ENCODE results near the gene UBE2QL1.

The UBE2QL1 gene

GRCh38 chr5:6478793-6479192 is 30.1 kb downstream of the UBE2QL1 start:
- no peak for DNase-seq (ENCODE audit: low spot score)

DNA sequence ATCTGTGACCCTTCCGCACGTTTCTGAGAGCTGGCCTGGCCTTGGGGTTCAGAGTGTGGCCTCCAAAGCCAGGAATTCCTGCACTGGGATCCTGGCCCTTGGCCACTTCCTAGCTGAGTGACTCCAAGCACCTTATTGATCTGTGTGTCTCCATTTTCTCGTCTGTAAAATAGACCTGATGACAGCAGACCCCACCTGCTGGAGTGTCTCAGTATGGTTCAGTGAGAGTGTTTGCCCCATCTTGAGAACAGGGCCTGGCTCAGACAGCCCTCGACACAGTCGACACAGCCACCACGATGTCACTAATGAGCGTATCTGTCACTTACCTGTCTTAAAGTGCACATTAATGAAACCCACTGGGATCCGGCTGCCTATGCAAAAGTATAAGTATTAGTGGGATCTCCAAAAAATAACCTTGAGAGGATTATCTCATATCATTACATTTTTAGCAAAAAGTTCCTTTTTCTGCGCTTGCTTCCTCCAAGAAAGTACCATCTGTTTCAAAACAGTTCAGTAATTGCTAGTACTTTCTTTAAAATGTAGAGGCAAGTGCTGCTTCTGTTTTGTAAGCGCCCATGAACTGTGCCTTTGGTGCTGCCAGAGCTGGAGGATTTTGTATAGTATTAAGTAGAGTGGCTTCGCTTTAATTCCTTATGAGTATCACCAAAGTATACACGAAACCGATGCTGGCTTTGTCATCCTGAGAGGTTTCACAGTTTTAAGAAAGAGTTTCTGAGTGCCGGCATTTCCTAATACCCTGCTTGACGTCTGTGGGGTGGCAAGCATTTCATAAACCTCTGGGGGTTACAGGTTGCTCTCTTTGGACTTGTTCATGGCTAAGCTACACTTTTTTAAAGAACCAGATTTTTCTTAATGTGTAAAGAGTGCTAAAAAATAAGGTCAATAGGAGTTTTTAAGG is 31.7 kb downstream of the UBE2QL1 start:
- no peak for DNase-seq (ENCODE audit: low spot score)

GRCh38 chr5:6482735-6483134 is 34.1 kb downstream of the UBE2QL1 start:
- no peak for DNase-seq (ENCODE audit: low spot score)

DNA sequence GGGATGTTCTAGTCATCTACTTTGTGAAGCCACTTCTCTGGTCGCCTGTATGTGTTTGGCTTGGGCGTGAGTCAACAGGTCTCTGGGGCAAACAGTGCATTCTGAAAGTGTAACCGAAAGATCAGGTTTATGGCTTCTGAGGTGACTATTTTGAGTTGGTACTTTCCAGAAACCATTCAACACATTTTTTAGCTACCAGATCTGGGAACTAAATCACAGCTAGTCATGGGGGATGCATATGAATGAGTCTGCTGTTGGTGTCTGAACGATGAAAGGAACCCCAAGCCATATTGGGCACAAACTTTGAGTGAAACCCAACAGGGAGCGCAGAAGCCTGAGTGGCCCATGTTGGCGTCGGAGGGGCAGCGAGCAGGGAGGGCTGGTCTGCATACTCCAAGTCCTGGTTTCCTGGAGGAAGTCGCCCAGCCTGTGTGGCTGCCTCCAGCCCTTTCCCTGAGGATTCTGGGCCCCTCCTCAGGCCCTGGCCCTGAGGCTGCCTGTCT is 35.3 kb downstream of the UBE2QL1 start:
- no peak for DNase-seq (ENCODE audit: low spot score)

DNA sequence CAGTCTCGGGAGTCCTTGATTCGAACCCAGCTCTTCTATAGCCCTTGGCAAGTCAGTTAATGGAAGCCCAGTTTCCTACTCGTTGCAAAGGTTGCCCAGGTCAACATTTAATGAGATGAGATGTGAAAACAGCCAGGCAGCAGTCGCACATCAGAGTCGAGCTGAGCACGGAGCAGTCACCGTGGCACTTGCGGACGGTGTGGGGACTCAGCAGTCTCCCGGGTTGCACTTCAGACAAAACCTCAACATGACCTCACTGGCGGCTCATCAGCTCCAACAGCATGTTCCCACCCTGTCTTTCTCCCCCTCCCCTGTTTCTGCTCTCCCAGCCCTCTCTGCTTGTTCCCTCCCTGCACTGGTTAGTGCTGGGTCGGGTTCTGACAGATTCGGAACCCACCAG is 35.8 kb downstream of the UBE2QL1 start:
- no peak for DNase-seq (ENCODE audit: low spot score)

- DNase-seq (ENCODE audit: low spot score) = no peak
These were observed 36.2 kb downstream of the UBE2QL1 start for GRCh38 chr5:6484899-6485298.

- no peak for DNase-seq (ENCODE audit: low spot score)
These were observed 36.8 kb downstream of the UBE2QL1 start for GRCh38 chr5:6485441-6485840.

GRCh38 chr5:6486074-6486473 is 37.4 kb downstream of the UBE2QL1 start:
- DNase-seq (ENCODE audit: low spot score) = no peak

DNA sequence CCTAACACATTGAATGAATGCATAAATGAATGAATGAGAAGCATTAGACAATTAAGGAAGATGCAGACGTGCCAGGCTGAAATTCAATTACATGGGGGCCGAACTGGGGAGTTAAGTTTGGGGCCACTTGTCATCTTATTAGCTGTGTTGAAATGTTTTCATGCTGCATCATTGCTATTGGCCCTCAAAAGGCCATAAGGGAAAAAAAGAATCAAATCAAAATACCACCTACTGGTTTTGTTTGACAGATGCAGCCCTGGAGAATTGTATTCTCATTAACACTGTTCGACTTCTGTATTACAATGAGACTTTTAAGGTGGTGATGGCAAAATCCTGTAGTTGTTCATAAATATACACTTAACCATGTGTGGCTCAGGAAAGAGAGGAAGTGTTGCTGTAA is 38.4 kb downstream of the UBE2QL1 start:
- no peak for DNase-seq (ENCODE audit: low spot score)

DNA sequence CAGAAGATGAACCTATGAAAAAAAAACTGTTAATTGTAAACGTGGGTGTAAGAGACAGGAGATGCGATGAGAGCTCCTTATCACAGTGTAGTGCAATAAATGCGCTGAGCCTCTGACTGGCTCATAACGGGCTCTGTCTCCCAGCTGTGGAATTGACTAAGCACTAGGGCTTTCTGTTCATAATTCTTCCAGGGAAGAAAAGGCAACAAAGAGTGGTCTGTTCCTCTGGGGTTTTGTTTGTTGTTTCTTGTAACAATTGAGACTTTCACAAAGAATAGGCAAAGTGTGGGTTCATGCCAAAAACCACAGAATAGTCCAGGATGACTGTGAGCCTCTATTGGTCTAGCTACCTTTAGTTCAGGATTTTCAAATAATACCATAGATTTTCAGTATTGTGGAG is 39.4 kb downstream of the UBE2QL1 start:
- DNase-seq (ENCODE audit: low spot score) = no peak

DNA sequence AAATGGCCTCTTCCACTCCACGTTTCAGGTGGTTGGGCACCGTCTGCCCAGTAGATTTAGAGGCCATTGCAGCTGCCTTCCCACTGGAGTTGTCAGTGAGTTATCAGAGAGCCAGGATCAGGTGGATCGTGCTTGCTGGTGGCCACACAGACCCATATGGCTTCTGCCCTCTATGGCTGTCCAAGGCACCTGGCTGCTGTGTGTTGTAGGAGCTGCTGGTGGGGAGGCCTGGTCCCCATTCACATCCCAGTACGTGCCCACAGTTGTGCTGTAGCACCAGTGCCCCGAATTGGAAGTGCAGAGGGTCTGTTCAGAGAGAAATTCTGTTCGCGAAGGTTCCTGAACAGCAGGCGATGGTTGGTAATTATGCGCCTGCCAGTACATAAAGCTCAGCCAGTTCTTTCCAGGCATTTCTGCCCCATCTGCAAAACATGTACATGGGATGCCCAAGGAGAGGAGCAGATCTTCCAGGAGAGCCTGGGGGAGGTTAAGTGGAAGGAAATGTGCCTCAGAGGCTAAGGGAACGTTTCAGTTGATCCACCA is 41.1 kb downstream of the UBE2QL1 start:
- DNase-seq (ENCODE audit: low spot score) = no peak

GRCh38 chr5:6490246-6490645 is 41.6 kb downstream of the UBE2QL1 start:
- no peak for DNase-seq (ENCODE audit: low spot score)

- DNase-seq (ENCODE audit: low spot score) = no peak
These were observed 42.0 kb downstream of the UBE2QL1 start for GRCh38 chr5:6490693-6491092.

DNA sequence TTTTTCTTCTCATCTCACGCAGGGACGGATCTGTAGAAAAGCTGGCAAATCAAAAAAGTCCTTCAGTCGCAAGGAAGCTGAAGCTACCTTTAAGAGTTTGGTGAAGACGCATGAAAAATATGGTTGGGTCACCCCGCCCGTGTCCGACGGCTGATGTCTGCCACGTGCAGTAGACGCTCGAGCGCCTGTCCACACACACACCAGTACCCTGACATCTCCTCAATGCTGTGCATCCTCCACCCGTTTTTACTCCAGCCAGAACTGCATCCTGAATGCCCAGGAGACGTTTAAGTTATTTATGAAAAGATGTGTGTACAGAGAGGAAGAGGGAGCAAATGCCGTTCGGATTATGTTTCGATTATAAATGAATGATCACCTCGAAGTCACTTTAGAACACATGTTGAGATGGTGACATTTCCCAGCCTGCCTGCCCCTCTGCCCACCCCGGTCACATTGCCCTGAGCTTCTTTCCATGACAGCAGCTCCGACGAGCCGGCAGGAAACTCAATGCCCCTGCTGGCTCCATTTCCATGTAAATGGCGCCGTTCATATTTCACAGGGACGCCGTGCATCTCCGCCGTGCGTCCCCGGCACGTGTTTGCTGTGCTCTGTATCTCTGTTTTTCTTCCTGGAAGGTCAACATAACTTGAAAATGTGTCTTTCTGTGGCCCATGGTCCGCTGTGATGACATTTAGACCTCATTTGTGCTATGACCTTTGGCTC is 42.7 kb downstream of the UBE2QL1 start:
- no peak for DNase-seq (ENCODE audit: low spot score)

DNA sequence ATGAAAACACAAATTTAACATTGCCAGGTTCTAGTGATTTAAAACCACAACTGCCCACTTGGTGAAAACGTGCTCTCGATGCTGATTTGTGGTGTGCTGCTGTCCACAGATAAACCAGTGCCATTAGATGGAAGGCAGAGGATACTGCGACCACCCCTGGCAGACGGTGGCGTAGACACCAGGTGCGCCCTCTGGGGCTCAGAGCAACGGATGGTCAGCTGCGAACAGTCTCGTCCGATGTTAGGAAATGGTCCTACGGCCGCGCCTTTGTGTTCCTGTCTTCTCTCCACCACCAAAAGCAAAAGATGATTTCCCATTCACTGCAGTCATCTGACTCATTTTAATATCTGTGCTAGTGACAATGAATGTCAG is 43.2 kb downstream of the UBE2QL1 start:
- DNase-seq (ENCODE audit: low spot score) = no peak

DNA sequence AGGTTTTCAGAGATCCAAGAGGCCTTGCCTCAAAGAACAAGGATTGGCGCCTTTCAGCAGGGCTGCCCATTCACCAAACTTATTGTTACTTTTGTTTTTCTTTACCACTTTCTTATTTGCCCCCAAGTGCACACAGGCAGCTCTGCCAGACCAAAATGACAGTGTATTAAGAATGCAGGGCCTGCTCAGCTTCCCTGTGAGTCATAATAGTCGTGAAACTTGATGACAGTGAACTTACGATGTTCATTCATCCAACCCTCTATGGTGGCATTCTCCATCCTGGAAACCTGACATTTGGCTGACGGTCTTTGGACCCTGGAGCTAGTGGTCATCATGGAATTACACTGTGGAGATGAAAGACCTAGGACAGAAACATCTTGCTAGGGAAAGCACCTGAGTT is 44.3 kb downstream of the UBE2QL1 start:
- DNase-seq (ENCODE audit: low spot score) = no peak

DNA sequence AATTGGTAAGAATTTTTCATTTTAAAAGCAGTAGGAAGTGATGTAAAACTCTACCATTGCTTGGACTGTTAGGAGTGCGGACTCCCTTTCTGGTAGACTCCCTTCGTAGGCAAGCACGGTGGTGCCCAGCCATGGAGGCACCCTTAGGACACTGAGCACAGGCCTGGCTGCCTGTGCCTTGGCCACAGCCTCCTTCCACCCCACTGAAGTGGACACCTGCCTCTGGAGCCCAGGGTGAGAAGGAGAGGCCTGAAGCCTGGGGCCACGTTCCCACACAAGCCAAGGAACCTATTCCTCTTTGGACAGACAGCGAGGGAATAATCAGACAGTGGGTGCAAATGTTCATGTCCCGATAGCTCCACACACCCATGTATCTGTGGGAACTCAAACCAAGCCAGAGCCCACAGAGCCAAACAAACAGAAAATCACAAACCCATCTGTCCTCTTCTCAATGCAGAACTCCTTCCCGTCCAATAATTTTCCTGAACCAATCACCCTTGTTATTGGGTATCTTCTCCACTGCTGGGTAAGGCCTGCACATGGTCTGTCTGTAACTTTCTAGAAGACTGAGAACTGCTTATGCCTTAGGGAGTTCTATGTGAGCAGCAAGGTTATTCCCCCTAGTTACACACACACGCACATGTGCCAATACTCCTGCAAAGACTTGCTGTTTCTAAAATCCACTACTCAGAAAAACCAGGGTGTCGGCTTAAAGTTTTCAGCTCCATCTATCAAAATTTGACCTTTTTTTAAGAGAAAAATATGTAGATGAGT is 45.2 kb downstream of the UBE2QL1 start:
- DNase-seq (ENCODE audit: low spot score) = no peak

DNA sequence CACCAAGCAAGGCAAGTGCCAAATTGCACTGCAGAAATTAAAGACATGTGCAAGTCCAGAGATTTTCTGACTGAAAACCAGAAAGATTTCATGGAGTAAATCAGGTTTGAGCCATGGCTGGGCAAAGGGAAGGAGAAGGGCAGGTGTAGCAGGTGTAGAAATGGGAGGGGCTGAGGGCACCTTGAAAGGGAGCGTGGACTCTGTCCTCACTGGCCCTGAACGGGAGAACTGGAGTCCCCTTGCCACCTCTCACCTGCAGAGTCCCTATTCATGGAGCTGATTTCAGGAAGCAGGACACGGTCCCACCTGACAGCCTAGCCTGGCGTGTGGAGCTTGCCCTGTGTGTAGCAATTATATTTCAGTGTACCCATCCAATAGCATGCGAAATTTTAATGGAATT is 46.3 kb downstream of the UBE2QL1 start:
- no peak for DNase-seq (ENCODE audit: low spot score)

DNA sequence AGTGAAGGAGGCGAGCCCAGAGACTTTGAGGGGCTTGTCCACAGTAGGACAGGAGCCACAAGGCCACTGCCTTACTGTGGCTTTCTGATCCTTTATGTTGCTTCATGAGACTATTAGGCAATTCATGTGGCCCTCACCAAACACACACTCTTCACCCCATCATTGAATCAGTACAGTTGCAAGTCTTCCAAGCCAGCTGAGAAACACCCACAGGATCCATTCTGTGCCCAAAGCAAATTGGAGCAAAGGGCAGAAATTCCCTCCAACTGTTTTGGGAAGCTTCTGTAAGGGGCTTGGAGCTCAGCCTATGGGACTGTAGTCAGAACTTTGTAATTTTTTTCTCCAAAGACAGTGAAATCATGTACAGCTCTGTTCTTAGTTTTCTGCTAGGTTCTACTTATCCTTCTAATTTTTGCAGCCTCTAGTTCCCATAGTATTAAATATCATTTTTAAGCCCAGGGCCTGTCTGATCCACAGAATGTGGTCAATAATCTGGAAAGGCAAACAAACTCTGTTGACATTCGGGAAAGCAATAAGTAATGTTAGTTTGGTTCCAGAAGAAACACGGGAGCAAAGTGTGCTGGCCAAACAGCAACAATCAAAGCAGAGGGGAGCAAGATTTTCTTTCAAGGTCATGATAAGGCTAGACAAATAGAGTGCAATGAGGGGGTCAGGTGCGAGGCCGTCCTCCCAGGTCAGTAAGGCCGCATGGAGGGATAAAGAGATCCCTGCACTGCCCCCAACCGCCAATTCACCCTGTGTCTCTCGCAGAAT is 47.0 kb downstream of the UBE2QL1 start:
- DNase-seq (ENCODE audit: low spot score) = no peak

DNA sequence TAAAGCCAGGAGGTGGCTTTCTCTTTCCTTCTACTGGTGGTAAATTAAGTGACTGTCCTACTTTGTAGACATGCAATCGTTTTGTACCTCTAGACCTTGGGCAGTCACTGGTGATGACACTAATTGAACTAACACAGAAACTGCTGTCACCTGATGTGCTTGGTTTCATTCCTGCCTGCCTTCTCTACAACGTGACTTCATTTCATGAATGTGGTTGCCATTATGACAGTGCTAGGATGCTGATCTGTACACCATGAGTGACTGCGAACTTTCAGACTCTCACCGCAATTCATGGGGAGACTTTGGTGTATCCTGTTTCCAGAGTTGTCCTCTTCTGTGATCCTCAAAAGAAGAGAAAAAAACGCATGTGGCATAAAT is 47.5 kb downstream of the UBE2QL1 start:
- DNase-seq (ENCODE audit: low spot score) = no peak

GRCh38 chr5:6496636-6497035 is 48.0 kb downstream of the UBE2QL1 start:
- DNase-seq (ENCODE audit: low spot score) = no peak

DNA sequence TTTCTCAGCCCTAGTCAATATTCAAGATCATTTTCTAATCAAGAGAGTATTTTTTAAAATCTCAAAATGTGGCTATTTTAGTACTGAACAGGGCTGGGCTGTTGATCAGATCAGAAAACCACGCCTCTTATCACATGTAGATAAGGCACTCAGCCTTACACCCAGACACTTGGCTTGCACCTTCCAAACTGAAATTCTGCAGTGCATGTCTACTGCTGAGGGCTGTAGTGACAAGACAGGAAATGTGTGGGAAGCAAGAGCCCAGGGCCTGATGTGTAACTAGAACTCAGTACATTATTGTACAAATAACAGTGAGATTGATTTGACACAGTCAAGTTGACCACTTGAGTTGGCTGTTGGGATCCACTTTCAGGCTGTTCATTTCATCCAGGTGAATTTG is 48.6 kb downstream of the UBE2QL1 start:
- DNase-seq (ENCODE audit: low spot score) = no peak
